Measurements from ENCODE around the gene HERC5.

Gene HERC5

DNA sequence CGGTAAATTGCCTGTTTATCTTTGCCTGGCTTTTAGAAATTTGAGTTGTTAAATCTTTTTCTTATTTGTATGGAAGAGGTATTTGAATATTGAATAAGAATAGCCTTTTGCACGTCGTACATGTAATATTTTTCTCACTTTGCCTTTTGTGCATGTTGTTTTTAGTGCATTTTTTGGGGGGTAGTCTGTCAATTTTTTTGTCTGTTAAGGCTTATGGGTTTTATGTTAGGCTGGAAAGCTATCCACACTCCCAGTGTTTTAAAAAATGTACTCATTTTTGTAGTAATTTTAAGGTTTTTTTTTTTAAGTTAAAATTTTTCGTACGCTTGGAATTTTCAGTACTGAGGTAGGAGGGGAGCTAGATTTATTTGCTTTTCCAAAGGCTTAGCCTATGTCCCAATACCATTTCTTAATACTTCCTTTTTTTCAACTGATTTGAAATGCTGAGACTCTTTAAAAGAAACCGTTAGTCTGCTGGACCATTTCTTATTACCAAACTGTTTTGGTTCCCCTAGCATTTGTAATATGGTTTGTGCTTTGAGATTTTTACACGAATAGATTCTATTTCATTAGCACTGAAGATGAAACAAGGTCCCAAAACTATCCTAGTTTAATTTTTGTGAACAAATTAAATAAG lies 1.3 kb downstream of the HERC5 start:
- TF ChIP-seq, protein P1, sequence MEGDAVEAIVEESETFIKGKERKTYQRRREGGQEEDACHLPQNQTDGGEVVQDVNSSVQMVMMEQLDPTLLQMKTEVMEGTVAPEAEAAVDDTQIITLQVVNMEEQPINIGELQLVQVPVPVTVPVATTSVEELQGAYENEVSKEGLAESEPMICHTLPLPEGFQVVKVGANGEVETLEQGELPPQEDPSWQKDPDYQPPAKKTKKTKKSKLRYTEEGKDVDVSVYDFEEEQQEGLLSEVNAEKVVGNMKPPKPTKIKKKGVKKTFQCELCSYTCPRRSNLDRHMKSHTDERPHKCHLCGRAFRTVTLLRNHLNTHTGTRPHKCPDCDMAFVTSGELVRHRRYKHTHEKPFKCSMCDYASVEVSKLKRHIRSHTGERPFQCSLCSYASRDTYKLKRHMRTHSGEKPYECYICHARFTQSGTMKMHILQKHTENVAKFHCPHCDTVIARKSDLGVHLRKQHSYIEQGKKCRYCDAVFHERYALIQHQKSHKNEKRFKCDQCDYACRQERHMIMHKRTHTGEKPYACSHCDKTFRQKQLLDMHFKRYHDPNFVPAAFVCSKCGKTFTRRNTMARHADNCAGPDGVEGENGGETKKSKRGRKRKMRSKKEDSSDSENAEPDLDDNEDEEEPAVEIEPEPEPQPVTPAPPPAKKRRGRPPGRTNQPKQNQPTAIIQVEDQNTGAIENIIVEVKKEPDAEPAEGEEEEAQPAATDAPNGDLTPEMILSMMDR (conservative IDR thresholded peaks at IDR 0.05; ENCODE audit: low read depth, low read length) = no peak
- H3K4me3 ChIP-seq (ENCODE audit: low read length) = no peak overlapping the region
- DNase-seq (ENCODE audit: low read depth) = no peak

GRCh38 chr4:88465653-88466192 lies 8.8 kb downstream of the HERC5 start:
- DNase-seq (ENCODE audit: low read depth) = no peak
- H3K4me3 ChIP-seq (ENCODE audit: low read length) = no peak overlapping the region
- TF ChIP-seq, protein P1 (conservative IDR thresholded peaks at IDR 0.05; ENCODE audit: low read depth, low read length) = no peak

DNA sequence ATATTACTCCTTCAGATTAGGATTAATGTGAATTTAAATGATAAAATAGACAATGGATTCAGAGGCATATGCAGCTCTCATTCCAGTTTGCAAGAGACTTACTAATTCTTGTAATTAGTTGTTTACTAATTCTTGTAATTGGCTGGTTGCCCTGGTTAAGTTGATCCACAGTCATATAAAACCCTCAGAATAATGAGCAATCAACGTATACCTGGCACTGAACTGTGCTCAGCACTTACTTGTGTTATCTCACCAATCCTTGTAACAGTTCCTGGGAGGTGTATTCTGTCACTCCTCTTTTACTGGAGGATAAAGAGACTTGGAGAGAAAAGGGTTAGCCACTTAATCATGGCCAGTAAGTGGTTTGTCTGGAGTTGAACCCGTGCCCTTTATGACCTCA lies 10.5 kb downstream of the HERC5 start:
- DNase-seq (ENCODE audit: low read depth) = no peak
- H3K4me3 ChIP-seq (ENCODE audit: low read length) = no peak overlapping the region
- TF ChIP-seq, protein P1 (conservative IDR thresholded peaks at IDR 0.05; ENCODE audit: low read depth, low read length) = no peak

DNA sequence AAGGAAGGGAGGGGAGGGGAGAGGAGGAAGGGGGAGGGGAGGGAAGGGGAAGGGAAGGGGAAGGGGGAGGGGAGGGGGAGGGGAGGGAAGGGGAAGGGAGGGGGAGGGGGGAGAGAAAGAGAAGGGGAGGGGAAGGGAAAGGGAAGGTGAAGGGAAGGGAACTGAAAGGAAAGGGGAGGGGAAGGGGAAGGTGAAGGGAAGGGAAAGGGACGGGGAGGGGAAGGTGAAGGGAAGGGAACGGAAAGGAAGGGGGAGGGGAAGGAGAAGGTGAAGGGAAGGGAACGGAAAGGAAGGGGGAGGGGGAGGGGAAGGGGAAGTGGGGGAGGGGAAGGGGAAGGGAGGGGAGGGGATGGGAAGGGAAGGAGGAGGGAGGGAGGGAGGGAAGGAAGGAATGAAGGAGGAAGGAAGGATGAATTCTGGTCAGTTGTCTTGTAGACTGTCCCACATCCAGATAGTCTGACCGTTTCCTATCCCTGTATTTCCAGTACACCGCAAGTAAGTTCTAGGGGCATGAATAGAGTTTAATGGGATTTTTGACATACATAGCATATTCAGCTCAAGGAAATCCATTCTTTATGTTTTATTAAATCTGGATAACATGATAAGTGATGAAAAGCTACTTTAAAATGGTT lies 20.4 kb downstream of the HERC5 start:
- TF ChIP-seq, protein P1 (conservative IDR thresholded peaks at IDR 0.05; ENCODE audit: low read depth, low read length) = no peak
- no peak overlapping the region for H3K4me3 ChIP-seq (ENCODE audit: low read length)
- no peak for DNase-seq (ENCODE audit: low read depth)

DNA sequence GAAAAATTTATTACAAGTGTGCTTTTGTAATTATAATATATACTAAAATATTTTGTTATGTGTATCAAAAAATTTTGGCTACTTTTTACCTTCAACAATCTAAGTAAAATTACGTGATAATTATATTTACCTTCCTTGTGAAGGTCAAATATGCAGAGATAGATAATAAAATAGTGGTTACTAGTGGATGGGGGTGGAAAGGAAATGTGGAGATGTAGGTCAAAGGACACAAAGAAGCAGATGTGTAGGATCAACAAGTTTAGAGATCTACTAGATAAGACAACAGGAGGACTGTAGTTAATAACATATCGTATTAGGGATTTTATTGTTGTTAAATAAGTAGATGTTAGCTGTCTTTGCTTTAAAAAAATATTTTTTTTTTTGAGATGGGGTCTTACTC lies 21.3 kb downstream of the HERC5 start:
- H3K4me3 ChIP-seq (ENCODE audit: low read length) = no peak overlapping the region
- TF ChIP-seq, protein P1 (conservative IDR thresholded peaks at IDR 0.05; ENCODE audit: low read depth, low read length) = no peak
- DNase-seq (ENCODE audit: low read depth) = no peak

DNA sequence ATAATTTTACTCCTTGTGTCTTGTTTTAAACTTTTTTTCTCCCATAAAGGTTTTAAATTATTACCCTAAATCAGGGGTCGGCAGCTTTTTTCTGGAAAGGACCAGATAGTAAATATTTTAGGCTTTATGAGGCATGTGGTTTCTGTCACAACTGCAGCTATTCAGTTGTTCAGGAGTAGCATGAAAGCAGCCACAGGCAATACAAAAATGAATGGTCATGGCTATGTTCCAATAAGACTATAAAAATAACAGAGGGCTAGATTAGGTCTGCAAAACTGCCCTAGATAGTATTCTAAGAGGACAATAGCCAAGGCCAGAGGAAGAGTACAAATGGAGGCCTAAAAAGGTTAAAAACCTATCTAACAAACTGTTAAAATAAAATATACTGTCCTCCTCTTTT lies 24.6 kb downstream of the HERC5 start:
- no peak overlapping the region for H3K4me3 ChIP-seq (ENCODE audit: low read length)
- TF ChIP-seq, protein P1 (conservative IDR thresholded peaks at IDR 0.05; ENCODE audit: low read depth, low read length) = no peak
- DNase-seq (ENCODE audit: low read depth) = no peak
